ENCODE measurements around the gene MYEF2.

MYEF2 gene

GRCh38 chr15:48143856-48144255, 34.2 kb downstream of the MYEF2 start:
- no peak for DNase-seq

GRCh38 chr15:48132874-48133273, 45.2 kb downstream of the MYEF2 start:
- no peak for DNase-seq

DNA sequence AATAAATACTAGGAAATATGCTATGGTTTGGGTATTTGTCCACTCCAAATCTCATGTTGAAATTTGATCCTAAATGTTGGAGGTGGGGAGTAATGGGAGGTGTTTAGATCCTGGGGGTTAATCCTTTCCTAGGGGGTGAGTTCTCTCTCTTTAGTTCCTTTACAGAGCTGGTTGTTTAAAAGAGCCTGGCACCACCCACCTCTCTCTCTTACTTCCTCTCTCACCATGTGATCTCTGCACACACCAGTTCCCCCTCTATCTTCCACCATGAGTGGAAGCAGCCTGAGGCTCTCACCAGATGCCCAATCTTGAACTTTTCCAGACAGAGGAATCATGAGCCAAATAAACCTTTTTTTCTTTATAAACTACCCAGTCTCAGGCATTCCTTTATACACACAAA, 46.8 kb downstream of the MYEF2 start:
- DNase-seq = no peak

GRCh38 chr15:48126667-48127355, 51.3 kb downstream of the MYEF2 start:
- DNase-seq = no peak

- DNase-seq = no peak
These were observed 56.2 kb downstream of the MYEF2 start for GRCh38 chr15:48121849-48122248.

DNA sequence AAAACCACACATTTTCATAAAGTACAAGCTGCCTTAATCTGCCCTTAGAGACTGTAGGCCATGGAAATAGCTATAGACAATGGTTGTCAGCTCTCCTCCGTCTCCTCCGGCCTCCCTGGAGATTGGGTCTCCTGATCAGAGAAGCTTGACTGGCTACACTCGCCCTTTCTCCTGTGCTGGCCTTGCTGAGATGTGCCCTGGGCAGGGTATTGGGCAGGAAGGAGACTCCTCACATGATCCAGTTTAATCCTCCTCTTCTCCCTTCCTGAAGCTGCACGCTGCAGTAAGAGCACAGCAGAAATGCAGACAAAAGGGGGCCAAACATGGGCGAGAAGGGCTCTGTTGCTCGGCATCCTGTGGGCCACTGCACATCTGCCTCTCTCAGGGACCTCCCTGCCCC, 57.4 kb downstream of the MYEF2 start, which contains the start of gene SLC24A5:
Gene SLC24A5, plus strand, starts transcription at position 246 of the 400 bp plus-strand sequence. Its CDS starts 55 bp downstream, at position 301.
- no peak for DNase-seq

DNA sequence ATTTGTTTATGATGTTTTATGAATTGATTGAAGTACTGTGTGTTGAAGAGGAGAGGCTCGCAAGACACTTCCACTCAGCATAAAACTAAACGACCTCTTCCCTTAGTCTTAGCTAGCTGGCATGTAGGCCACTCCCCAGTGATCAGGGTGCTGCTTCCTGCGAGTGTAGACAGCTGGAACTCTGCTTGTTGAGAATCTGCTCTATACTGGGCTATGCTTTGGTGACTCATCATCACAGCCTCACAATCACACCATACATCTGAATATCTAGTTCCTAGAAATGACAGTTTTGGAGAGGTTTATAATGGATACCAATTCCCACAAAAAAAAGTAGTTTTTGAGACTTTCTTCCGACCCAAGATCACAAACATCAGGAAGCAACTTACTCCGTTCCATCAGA, 58.8 kb downstream of the MYEF2 start:
- DNase-seq = no peak

DNA sequence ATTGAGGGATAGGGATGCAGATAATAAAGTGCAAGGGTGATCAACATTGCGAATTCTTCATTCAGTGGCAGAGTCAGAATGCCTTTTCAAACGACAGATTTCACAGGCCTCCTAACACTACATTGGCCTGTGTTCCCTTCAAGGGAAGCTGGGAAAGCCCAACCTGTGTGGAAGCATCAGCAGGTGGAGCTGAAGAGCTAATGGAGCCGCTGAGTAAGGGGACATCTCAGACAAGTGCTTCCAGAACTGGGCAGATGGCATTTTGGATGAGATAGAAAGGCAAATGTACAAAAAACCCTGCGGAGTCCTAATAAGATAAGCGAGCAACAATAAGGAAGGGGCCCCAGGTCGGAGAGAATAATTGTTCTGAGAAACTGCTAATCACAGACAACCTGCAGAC, 65.9 kb downstream of the MYEF2 start:
- no peak for DNase-seq

DNA sequence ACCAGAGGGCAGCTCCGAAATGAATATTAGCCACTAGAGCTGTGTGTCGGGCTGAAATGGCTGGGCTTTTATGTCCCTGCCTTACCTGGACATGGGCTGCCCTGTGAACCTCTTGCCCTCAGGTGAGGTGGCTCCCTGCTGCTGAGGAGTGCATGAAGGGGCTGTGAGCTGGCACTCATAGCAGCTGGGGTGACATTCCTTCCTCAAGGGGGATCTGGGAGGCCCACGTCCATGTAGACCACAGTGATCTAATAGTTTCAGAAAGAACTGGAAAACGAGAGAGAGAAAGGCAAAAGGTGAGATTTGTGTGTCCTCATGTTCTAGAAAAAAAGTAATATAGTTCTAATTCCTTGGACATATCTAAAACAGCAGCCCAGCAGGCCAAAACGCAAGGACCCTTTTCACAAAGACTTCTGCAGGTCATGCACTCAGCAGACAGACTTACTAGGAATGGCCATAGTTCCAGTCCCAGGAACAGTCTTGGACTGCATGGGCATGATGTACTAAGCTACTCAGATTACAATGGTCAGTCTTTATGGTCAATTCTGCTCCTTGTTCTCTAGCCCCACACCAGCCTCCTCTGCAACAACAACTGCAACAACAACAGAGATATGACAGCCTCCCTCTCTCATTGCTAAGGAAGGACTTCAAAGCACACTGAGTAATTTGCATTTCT, 68.1 kb downstream of the MYEF2 start:
- DNase-seq = no peak

DNA sequence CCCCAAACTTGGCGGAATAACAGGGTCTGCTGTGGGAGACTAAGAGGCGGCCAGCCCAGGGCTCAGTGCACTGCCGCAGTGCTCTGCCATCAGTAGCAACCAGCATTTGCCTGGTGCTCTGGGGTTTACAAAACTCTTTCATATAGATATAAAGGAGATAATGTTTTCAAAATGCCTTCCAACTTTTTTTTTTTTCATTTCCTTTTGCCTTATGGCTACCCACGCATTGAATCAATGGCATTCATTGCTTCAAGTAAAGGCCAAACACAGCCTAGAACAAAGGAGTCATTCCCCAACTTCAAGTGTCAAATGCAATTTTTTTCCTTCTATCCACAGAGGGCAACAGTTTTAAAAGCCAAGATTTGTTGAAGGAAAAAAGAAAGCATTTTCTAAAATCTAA, 68.9 kb downstream of the MYEF2 start:
- no peak for DNase-seq

- no peak for DNase-seq
These were observed 72.2 kb downstream of the MYEF2 start for GRCh38 chr15:48105936-48106335.

DNA sequence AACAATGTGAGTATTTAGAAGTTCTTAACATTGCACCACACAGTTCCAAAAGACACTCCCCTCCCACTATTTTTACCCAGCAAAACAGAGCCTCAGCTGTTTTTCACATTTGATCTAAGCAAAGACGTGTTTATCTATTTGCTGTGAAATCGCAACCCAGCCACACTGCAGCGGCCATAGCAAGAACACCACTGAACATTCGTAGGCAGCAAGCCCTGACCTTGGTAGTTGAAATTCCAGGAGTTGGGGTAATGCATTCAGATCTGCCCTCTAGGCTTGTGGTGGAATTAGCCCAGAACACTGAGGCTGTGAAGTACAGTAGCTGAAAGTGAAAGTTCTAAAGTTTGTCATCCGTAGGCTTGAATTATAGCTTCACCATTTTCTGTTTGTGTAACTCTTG, 74.4 kb downstream of the MYEF2 start:
- DNase-seq = no peak

DNA sequence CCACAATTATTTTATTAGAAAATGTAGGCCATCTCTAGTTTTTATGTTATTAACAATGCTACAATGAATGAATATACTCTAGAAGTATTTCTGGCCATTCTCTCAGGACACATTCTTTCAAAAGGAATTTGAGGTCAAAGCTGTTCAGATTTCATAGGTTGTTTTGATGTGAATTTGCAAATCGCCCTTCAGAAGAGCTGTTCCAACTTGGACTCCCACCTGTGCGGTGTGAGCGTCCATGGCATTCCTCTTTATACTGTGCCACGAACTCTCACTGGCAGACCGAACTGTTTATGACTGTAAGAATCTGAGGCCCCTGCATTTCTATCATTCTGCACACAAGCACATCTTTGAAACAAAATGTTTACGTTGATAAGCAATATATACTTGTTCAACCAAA, 75.9 kb downstream of the MYEF2 start:
- no peak for DNase-seq

GRCh38 chr15:48101376-48101961, 76.6 kb downstream of the MYEF2 start:
- no peak for DNase-seq

GRCh38 chr15:48097264-48097663, 80.8 kb downstream of the MYEF2 start:
- DNase-seq = no peak

GRCh38 chr15:48096813-48097212, 81.3 kb downstream of the MYEF2 start:
- no peak for DNase-seq

DNA sequence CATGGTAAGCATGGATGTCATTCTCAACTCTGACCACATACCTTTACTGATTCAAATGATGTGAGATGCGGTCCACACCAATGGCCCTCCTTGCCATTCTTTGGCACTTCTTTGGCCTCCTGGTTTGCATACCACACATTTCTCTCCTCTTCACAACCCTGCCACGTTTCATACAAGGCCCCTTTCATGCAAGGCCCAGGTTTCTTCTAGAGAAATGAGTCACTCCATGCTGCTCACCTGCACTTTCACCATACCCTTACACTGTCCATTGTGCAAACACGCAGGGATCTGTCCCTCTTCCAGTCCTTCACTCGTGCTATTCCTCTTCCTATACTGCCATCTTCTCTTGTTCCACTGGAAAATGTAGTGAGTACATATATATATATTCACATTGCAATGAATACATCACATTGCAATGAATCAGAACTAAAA, 81.7 kb downstream of the MYEF2 start:
- DNase-seq = no peak

DNA sequence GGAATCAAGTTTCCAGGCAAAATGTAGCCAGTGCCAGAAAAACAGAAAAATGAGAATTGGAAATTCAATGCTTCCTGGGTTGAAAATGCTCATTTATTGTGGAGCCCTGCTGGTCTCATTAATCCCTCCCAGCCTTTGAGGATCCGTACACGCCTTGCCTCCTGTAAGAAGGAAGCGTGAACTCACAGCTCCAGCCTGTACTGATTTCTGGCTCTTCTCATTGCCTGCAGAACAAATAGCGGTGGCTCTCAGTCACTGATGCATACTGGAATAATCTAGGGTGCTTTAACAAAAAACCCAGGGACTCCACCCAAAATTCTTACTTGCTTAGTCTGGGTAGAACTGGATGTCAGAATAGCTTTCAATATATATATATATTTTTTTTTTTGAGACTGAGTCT, 86.6 kb downstream of the MYEF2 start:
- DNase-seq = no peak

DNA sequence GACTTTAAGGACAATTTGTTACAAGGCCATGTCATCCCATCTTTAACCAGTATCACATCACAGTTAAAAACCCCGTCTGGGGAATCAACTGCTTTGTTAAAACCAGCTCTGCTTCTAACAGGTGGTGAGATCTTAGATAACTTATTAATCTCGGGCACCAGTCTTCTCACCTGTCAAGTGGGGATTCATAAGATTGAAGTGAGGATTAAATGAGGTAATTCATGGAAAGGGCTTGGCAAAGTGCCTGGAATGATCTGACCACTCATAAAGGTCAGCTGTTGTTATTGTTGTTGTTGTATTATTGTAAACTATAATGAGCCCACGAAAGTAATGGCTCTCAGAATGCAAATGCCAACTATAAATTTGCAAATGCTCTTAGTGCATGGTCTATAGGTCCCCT, 87.4 kb downstream of the MYEF2 start:
- no peak for DNase-seq

GRCh38 chr15:48090115-48090514, 88.0 kb downstream of the MYEF2 start:
- DNase-seq = no peak

DNA sequence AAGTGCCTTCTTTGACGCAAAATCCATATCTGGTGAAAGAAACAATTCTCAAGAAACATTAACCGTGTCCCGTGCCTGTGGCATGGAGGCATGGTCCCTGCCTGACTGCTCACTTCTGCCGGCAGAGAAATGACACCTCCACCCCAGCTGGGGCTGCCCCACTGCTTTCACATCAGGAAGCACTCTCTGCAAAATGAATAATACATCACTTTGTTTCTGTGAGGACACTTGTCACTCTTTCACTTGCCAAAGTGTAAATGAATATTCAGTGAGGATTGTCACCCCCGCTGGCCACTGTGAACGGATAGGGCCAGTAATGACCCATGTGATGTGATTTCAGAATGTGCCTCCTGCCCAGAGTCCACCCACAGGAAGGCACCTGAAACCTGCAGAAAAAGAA, 88.4 kb downstream of the MYEF2 start:
- no peak for DNase-seq

GRCh38 chr15:48087844-48088243, 90.3 kb downstream of the MYEF2 start:
- no peak for DNase-seq

- DNase-seq = no peak
These were observed 91.5 kb downstream of the MYEF2 start for GRCh38 chr15:48086576-48086975.

DNA sequence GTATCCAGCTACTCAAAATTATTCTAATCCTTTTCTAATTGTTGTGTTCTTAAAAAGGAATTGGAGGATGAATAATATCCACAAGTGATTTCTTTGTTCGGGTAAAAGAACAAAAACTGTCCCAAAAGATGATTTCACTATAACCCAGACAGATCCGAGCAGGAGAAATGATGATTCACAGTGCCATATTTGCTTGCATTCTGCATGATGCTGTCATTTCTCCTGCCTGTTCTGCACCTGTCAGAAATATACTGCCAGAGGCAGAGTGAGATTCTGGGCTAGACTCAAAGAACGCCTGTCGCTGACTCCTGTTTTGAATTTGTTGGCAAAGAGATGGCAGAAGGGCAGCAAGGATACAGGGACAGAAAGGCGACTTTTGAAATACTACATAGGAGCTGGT, 92.0 kb downstream of the MYEF2 start:
- no peak for DNase-seq

GRCh38 chr15:48085591-48085930, 92.5 kb downstream of the MYEF2 start:
- no peak for DNase-seq

Data from CD4-positive, alpha-beta T cell treated with Interleukin-12 subunit alpha and Interleukin-12 subunit beta, for 1 hour (primary cell).